Omental fat pad (tissue), 4 donors: Measurements from ENCODE around the gene GNB3. TPM values are rescaled to one million over a fixed set of nuclear protein-coding genes. Genes with fewer than 3 reads are reported as not detected.

Experiments
- ATAC-seq: fragments of 150-250 bp; one replicate; pipeline ENCODE4 v1.9.1; 2016; ENCODE audit warnings: mild to moderate bottlenecking, moderate library complexity; ENCODE audit not compliant: low FRiP score
- DNase-seq: peaks from one replicate; pipeline ENCODE4 v3.0.0-alpha.2; 2019; ENCODE audit warnings: low spot score
- CTCF ChIP-seq, 3 donors: fragments of 450-650 bp; IDR thresholded peaks; one replicate each; pipeline ENCODE4 v1.5.1; 2016 to 2017; ENCODE audit warnings: antibody characterized with exemption in 3 of 3, mild to moderate bottlenecking in 3 of 3, moderate library complexity in 2 of 3
- total RNA-seq, 4 donors: library from RNA; depleted of rRNA; stranded (reverse); fragments of >200 nt; gene quantifications; one replicate each; pipeline ENCODE4 v1.1.0, GENCODE V29; 2016

Gene GNB3
- total RNA-seq, 4 donors from 2014 or later: 0.25 to 2.0 (median 0.48) TPM; not detected in 1

GRCh38 chr12:6845395-6845794 is 4.7 kb downstream of the GNB3 start:
- no peak for DNase-seq
- ATAC-seq: no peak
- no peak for TF ChIP-seq CTCF (IDR thresholded peaks at IDR 0.05)

- ATAC-seq: no peak
- DNase-seq: no peak
- no peak for TF ChIP-seq CTCF (IDR thresholded peaks at IDR 0.05)
These were observed 5.7 kb downstream of the GNB3 start for GRCh38 chr12:6846316-6846869.

- DNase-seq (no peak), ATAC-seq (no peak)
These were observed 7.0 kb downstream of the GNB3 start for GRCh38 chr12:6847676-6848075.

GRCh38 chr12:6849427-6849826 is 8.7 kb downstream of the GNB3 start:
- ATAC-seq: no peak
- TF ChIP-seq CTCF (IDR thresholded peaks at IDR 0.05): no peak
- no peak for DNase-seq

More at GRCh38 chr12:6847676-6848075, 7.0 kb downstream of the GNB3 start:
- no peak for TF ChIP-seq CTCF (IDR thresholded peaks at IDR 0.05)

GRCh38 chr12:6849976-6850560 is 9.3 kb downstream of the GNB3 start:
- no peak for ATAC-seq
- no peak for TF ChIP-seq CTCF (IDR thresholded peaks at IDR 0.05)
- no peak for DNase-seq

- no peak for TF ChIP-seq CTCF (IDR thresholded peaks at IDR 0.05)
- DNase-seq: no peak
- ATAC-seq: no peak
These were observed 10.0 kb downstream of the GNB3 start for GRCh38 chr12:6850796-6851152.
